Activated T-helper 2 cell treated with anti-CD3 and anti-CD28 coated beads, Interferon-gamma antibody, Interleukin-2, Interleukin-4, amounts not matched to agents 10 μg/mL and 5 μg/mL and 100 μg/mL, durations not matched to agents 14 hours and 24 hours and 36 hours (primary cell): ENCODE results near the gene DOCK4. TPM values are rescaled to one million over a fixed set of nuclear protein-coding genes. Genes with fewer than 3 reads are reported as not detected.

Source experiments
- DNase-seq: peaks from one replicate; pipeline ENCODE4 v3.0.0; 2021; ENCODE audit warnings: low spot score
- H3K27ac Mint-ChIP-seq: one replicate; pipeline ENCODE4 v1.8.0; 2021; ENCODE audit warnings: mixed read lengths
- H3K27me3 Mint-ChIP-seq: one replicate; pipeline ENCODE4 v1.8.0; 2021; ENCODE audit warnings: low read depth, mixed read lengths
- H3K36me3 Mint-ChIP-seq: one replicate; pipeline ENCODE4 v1.8.0; 2021; ENCODE audit warnings: low read depth, mixed read lengths
- H3K4me1 Mint-ChIP-seq: one replicate; pipeline ENCODE4 v1.8.0; 2021; ENCODE audit warnings: low read depth, mixed read lengths
- H3K4me3 Mint-ChIP-seq: one replicate; pipeline ENCODE4 v1.8.0; 2021; ENCODE audit warnings: low read depth, mild to moderate bottlenecking, moderate library complexity, mixed read lengths
- H3K9me3 Mint-ChIP-seq: one replicate; pipeline ENCODE4 v1.8.0; 2021; ENCODE audit warnings: mixed read lengths
- intact Hi-C: fragments of 100-400 bp; cut with micrococcal nuclease; formaldehyde crosslinking; loops from one replicate; pipeline ENCODE4 v1.15.1; 2023
- total RNA-seq: library from RNA; stranded (reverse); gene quantifications from 2 replicates; pipeline ENCODE4 v1.2.3, GENCODE V29; 2022

The DOCK4 gene
- total RNA-seq, 1 donor from 2014 or later, result 0.41 TPM

GRCh38 chr7:111842491-111842890 is 363.7 kb downstream of the DOCK4 start:
- Mint-ChIP-seq H3K36me3 (no peaks in the 10 kb centered on the region), H3K9me3 (no peaks in the 10 kb centered on the region), H3K27me3 (no peaks in the 10 kb centered on the region), H3K4me1 (peaks cover 1% of the 10 kb centered on the region), H3K27ac (no peak overlapping the region), H3K4me3 (no peak overlapping the region)
- no peak for DNase-seq
- intact Hi-C loops, result no loop called here

DNA sequence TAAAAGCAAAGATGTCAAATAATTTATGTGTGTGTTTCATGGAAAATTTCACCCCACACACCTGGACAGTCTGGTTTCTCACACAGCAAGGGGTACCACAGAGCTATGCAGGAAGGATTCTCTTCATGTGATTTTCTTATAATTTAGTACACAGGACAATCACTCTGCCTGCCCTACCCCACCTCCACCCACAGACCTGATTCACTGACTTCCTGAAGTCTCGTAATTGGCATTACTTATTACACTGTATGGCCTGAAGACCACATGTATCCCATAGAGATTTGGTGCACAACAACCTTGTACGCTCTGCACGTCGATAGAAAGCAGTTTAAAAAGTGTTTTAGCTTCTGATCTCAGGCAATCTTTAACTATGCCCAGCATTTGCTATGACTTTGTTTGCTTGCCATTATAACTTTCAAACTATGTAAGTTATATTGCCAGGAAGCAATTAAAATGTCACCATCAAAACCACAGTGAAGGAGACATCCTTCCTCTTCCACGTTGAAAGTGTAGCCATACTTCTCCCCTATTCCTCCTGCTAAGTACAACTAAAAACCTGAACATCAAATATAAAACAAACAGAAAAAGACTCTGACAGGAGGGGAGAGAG is 364.5 kb downstream of the DOCK4 start:
- no peak overlapping the region for H3K4me3 Mint-ChIP-seq
- H3K36me3 Mint-ChIP-seq, result no peaks in the 10 kb centered on the region
- no peaks in the 10 kb centered on the region for H3K9me3 Mint-ChIP-seq
- intact Hi-C loops, result no loop called here
- H3K4me1 Mint-ChIP-seq, result peaks cover 1% of the 10 kb centered on the region
- no peaks in the 10 kb centered on the region for H3K27me3 Mint-ChIP-seq
- no peak for DNase-seq
- no peak overlapping the region for H3K27ac Mint-ChIP-seq

- no peaks in the 10 kb centered on the region for H3K36me3 Mint-ChIP-seq
- H3K4me1 Mint-ChIP-seq, result peaks cover 1% of the 10 kb centered on the region
- H3K9me3 Mint-ChIP-seq, result no peaks in the 10 kb centered on the region
- H3K4me3 Mint-ChIP-seq, result no peak overlapping the region
- no peaks in the 10 kb centered on the region for H3K27me3 Mint-ChIP-seq
- no peak for DNase-seq
- intact Hi-C loops, result no loop called here
- H3K27ac Mint-ChIP-seq, result no peak overlapping the region
Measured at GRCh38 chr7:111840528-111840927, 365.7 kb downstream of the DOCK4 start.

- intact Hi-C loops, result no loop called here
- Mint-ChIP-seq H3K27ac (no peak overlapping the region), H3K4me1 (peaks cover 1% of the 10 kb centered on the region), H3K4me3 (no peak overlapping the region), H3K27me3 (no peaks in the 10 kb centered on the region), H3K9me3 (no peaks in the 10 kb centered on the region), H3K36me3 (no peaks in the 10 kb centered on the region)
- no peak for DNase-seq
Measured at GRCh38 chr7:111839261-111839660, 366.9 kb downstream of the DOCK4 start.

DNA sequence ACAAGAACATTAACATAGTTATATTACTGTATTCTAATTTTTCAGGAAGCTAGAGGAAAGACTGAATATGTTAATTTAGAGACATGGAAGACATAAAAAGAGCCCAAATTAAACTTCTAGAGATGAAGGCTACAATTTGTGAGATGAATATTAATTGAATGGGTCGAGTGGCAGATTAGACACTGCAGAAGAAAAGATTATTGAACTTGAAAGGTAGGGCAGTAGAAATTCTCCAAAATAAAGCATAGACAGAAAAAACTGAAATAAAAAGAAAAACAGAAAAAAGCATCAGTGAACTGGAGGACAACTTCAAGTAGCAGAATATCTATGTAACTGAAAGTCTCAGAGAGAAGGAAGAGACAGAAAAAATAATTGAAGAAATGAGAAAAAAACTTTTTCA is 369.6 kb downstream of the DOCK4 start:
- no peaks in the 10 kb centered on the region for H3K27me3 Mint-ChIP-seq
- no peak overlapping the region for H3K4me3 Mint-ChIP-seq
- DNase-seq, result no peak
- no peaks in the 10 kb centered on the region for H3K36me3 Mint-ChIP-seq
- no peaks in the 10 kb centered on the region for H3K9me3 Mint-ChIP-seq
- no peak overlapping the region for H3K27ac Mint-ChIP-seq
- H3K4me1 Mint-ChIP-seq, result peaks cover 1% of the 10 kb centered on the region
- intact Hi-C loops, result no loop called here

DNA sequence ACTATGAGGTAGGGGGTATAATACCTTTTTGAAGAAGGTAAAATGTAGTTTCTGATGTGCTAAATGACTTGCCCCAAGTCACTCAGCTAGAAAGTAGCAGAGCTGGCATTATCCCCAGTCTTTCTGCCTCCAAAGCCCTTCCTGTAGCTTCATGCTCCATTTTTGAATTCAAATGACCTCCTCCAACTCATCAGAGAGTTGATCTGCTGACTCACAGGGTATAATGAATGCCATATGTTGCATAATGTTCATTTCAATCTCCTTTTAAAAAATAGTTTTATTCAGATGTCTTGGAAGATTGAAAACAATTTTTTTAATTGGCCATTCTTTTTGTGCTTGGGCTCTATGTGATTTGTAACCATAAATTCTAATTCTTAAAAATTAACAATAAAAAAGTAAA is 371.1 kb downstream of the DOCK4 start:
- no peaks in the 10 kb centered on the region for H3K9me3 Mint-ChIP-seq
- H3K4me1 Mint-ChIP-seq, result no peaks in the 10 kb centered on the region
- no peak for DNase-seq
- no peaks in the 10 kb centered on the region for H3K36me3 Mint-ChIP-seq
- no peak overlapping the region for H3K4me3 Mint-ChIP-seq
- intact Hi-C loops, result no loop called here
- H3K27ac Mint-ChIP-seq, result no peak overlapping the region
- no peaks in the 10 kb centered on the region for H3K27me3 Mint-ChIP-seq

DNA sequence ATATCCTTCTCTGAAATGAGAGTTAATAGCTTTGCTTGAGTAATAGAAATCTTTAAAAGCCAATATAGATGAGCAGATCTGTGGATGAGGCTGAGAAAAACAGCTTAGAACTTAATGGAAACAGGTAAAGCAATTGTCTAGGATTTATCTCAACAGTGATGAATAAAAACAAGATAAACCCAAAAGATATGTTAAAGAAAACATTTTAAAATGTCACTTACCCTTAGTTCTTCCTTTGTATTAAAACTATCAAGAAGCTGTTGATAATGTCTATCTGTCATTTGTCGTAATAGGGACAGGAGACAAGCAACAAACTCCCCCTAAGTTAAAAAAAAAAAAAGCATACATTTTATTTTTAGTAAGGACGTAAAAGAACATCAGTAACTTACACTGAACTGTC is 371.8 kb downstream of the DOCK4 start:
- no peaks in the 10 kb centered on the region for H3K4me1 Mint-ChIP-seq
- no peak for DNase-seq
- H3K4me3 Mint-ChIP-seq, result no peak overlapping the region
- H3K27me3 Mint-ChIP-seq, result no peaks in the 10 kb centered on the region
- intact Hi-C loops, result no loop called here
- no peaks in the 10 kb centered on the region for H3K36me3 Mint-ChIP-seq
- H3K27ac Mint-ChIP-seq, result no peak overlapping the region
- no peaks in the 10 kb centered on the region for H3K9me3 Mint-ChIP-seq

DNA sequence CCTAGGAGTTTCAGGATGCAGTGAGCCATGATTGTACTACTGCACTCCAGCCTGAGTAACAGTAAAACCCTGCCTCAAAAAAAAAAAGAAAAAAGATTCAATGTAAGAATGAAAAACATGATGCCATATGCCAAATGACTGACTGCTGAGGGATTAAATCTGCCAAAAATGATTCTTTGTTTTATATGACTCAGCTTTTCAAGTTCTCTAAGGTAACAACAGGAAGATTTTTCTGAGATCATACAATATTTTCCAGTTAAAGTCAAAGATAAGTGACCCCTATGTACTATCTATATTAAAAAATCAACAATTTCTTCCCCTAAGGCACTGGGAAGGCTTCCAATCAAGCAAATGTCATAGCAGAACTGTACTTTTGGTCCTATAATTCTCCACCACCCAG is 372.7 kb downstream of the DOCK4 start:
- H3K9me3 Mint-ChIP-seq, result no peaks in the 10 kb centered on the region
- H3K4me3 Mint-ChIP-seq, result no peak overlapping the region
- no peaks in the 10 kb centered on the region for H3K36me3 Mint-ChIP-seq
- H3K27me3 Mint-ChIP-seq, result no peaks in the 10 kb centered on the region
- no peaks in the 10 kb centered on the region for H3K4me1 Mint-ChIP-seq
- intact Hi-C loops, result no loop called here
- no peak overlapping the region for H3K27ac Mint-ChIP-seq
- no peak for DNase-seq

- Mint-ChIP-seq H3K27ac (no peak overlapping the region), H3K9me3 (no peaks in the 10 kb centered on the region), H3K36me3 (no peaks in the 10 kb centered on the region), H3K27me3 (peaks cover 2% of the 10 kb centered on the region), H3K4me1 (no peaks in the 10 kb centered on the region), H3K4me3 (no peak overlapping the region)
- intact Hi-C loops, result no loop called here
- no peak for DNase-seq
Measured at GRCh38 chr7:111832174-111832573, 374.0 kb downstream of the DOCK4 start.

DNA sequence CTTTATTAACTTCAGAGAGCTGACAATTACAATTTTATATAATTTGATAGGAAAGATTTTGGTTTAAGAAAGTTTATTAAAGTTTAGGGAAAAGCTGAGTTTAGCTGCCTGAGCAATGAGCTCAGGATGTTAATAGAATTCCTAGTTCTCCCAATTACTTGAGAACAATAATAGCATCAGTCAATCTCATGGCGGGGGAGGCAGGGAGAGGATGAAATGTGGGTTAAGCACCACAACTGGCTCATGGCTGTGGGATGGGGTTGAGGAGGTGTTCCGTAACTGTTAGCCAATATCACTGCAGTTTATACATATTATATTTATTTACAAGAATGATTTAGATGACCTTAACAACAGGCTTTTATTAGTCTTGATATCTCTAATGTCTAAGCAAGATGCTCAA is 377.0 kb downstream of the DOCK4 start:
- Mint-ChIP-seq H3K36me3 (no peaks in the 10 kb centered on the region), H3K4me1 (no peaks in the 10 kb centered on the region), H3K9me3 (no peaks in the 10 kb centered on the region), H3K27me3 (peaks cover 2% of the 10 kb centered on the region), H3K4me3 (no peak overlapping the region), H3K27ac (no peak overlapping the region)
- intact Hi-C loops, result no loop called here
- no peak for DNase-seq

GRCh38 chr7:111827863-111828504 is 378.2 kb downstream of the DOCK4 start:
- intact Hi-C loops, result no loop called here
- H3K27me3 Mint-ChIP-seq, result peaks cover 2% of the 10 kb centered on the region
- DNase-seq, result no peak
- H3K4me3 Mint-ChIP-seq, result no peak overlapping the region
- no peak overlapping the region for H3K27ac Mint-ChIP-seq
- no peaks in the 10 kb centered on the region for H3K4me1 Mint-ChIP-seq
- H3K9me3 Mint-ChIP-seq, result no peaks in the 10 kb centered on the region
- no peaks in the 10 kb centered on the region for H3K36me3 Mint-ChIP-seq

- Mint-ChIP-seq H3K36me3 (no peaks in the 10 kb centered on the region), H3K27me3 (peaks cover 2% of the 10 kb centered on the region), H3K4me1 (no peaks in the 10 kb centered on the region), H3K27ac (no peak overlapping the region), H3K9me3 (no peaks in the 10 kb centered on the region), H3K4me3 (no peak overlapping the region)
- intact Hi-C loops, result no loop called here
- no peak for DNase-seq
Measured at GRCh38 chr7:111825046-111825445, 381.2 kb downstream of the DOCK4 start.

GRCh38 chr7:111823826-111824225 is 382.4 kb downstream of the DOCK4 start:
- no peak overlapping the region for H3K27ac Mint-ChIP-seq

GRCh38 chr7:111821046-111821445 is 385.2 kb downstream of the DOCK4 start:
- no peaks in the 10 kb centered on the region for H3K4me1 Mint-ChIP-seq
- no peak overlapping the region for H3K27ac Mint-ChIP-seq
- H3K4me3 Mint-ChIP-seq, result no peak overlapping the region
- H3K9me3 Mint-ChIP-seq, result no peaks in the 10 kb centered on the region
- no peak for DNase-seq
- no peaks in the 10 kb centered on the region for H3K36me3 Mint-ChIP-seq
- intact Hi-C loops, result no loop called here
- H3K27me3 Mint-ChIP-seq, result no peaks in the 10 kb centered on the region

More at GRCh38 chr7:111823826-111824225, 382.4 kb downstream of the DOCK4 start:
- H3K4me3 Mint-ChIP-seq, result no peak overlapping the region
- intact Hi-C loops, result no loop called here
- no peak for DNase-seq
- H3K4me1 Mint-ChIP-seq, result no peaks in the 10 kb centered on the region
- H3K27me3 Mint-ChIP-seq, result peaks cover 2% of the 10 kb centered on the region
- no peaks in the 10 kb centered on the region for H3K36me3 Mint-ChIP-seq
- no peaks in the 10 kb centered on the region for H3K9me3 Mint-ChIP-seq
